Activated T-helper 1 cell treated with anti-CD3 and anti-CD28 coated beads, Interleukin-2, amount 50 U/mL, for 16 hours (primary cell): Measurements from ENCODE around the gene SEMA4B.
"Not testable (repeated sequence)": the region's sequence is repeated elsewhere in the genome, so short reads cannot be mapped to it uniquely, and the experiment has no call there.

Source experiments
- DNase-seq, 2 donors: peaks; one replicate each; pipeline ENCODE4 v3.0.0-alpha.2; 2020; ENCODE audit warnings: low read depth in 1 of 2, low spot score in 1 of 2

The SEMA4B gene

GRCh38 chr15:90181776-90182175, 19.4 kb upstream of the SEMA4B start:
- DNase-seq: no peak

GRCh38 chr15:90184119-90184785, 16.9 kb upstream of the SEMA4B start:
- DNase-seq: no peak

GRCh38 chr15:90184786-90185704, 16.1 kb upstream of the SEMA4B start:
- DNase-seq: peak in 1 of 2 donors; percentile 38

- no peak for DNase-seq
Observed at GRCh38 chr15:90187257-90187868, 13.8 kb upstream of the SEMA4B start.

GRCh38 chr15:90188065-90188464, 13.1 kb upstream of the SEMA4B start:
- not testable (repeated sequence) for DNase-seq

GRCh38 chr15:90188914-90189748, 12.0 kb upstream of the SEMA4B start:
- DNase-seq: no peak

- DNase-seq: no peak
Observed at GRCh38 chr15:90189781-90190467, 11.2 kb upstream of the SEMA4B start.

GRCh38 chr15:90190606-90191343, 10.4 kb upstream of the SEMA4B start:
- DNase-seq: no peak

GRCh38 chr15:90191344-90191687, 9.8 kb upstream of the SEMA4B start:
- no peak for DNase-seq

GRCh38 chr15:90191794-90192509, 9.2 kb upstream of the SEMA4B start:
- DNase-seq: no peak

GRCh38 chr15:90192961-90193786, 8.0 kb upstream of the SEMA4B start:
- DNase-seq: no peak

- DNase-seq: no peak
Observed at GRCh38 chr15:90194655-90195054, 6.5 kb upstream of the SEMA4B start.

GRCh38 chr15:90200534-90201129, 498 bp upstream of the SEMA4B start:
- no peak for DNase-seq

GRCh38 chr15:90201944-90202375, 830 bp downstream of the SEMA4B start:
- no peak for DNase-seq

- DNase-seq: no peak
Observed at GRCh38 chr15:90202929-90203328, 1.8 kb downstream of the SEMA4B start.

GRCh38 chr15:90203473-90203872, 2.3 kb downstream of the SEMA4B start:
- no peak for DNase-seq

GRCh38 chr15:90203922-90204321, 2.8 kb downstream of the SEMA4B start:
- no peak for DNase-seq
